Measurements from ENCODE around the gene TMOD3.

The TMOD3 gene

DNA sequence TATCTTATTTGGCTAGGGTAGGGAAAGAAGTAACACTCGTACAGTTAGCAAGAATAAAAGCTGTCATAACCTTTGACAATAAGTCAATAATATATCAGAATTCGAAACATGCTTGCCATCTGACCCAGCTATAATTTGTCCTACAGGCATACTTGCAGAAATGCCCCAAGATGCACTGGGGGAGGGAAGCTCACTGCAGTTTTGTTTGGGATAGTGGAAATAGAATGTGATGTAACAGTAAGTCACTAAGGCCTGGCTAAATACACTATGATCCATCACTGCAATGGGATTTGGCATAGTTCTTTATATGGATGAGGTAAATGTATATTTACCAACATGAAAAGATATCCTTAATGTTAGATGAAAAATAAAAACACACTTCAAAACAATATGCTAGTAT is 25.5 kb upstream of the TMOD3 start:
- H3K4me2 ChIP-seq = no peak overlapping the region
- H3K27me3 ChIP-seq (ENCODE audit: insufficient read depth, low read depth) = no peaks in the 10 kb centered on the region
- no peak overlapping the region for H2AFZ ChIP-seq (ENCODE audit: low read depth)
- no peaks in the 10 kb centered on the region for H4K20me1 ChIP-seq (ENCODE audit: insufficient read depth)
- H3K27ac ChIP-seq = no peak overlapping the region
- TF ChIP-seq, protein P1, sequence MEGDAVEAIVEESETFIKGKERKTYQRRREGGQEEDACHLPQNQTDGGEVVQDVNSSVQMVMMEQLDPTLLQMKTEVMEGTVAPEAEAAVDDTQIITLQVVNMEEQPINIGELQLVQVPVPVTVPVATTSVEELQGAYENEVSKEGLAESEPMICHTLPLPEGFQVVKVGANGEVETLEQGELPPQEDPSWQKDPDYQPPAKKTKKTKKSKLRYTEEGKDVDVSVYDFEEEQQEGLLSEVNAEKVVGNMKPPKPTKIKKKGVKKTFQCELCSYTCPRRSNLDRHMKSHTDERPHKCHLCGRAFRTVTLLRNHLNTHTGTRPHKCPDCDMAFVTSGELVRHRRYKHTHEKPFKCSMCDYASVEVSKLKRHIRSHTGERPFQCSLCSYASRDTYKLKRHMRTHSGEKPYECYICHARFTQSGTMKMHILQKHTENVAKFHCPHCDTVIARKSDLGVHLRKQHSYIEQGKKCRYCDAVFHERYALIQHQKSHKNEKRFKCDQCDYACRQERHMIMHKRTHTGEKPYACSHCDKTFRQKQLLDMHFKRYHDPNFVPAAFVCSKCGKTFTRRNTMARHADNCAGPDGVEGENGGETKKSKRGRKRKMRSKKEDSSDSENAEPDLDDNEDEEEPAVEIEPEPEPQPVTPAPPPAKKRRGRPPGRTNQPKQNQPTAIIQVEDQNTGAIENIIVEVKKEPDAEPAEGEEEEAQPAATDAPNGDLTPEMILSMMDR (conservative IDR thresholded peaks at IDR 0.05; ENCODE audit: low read depth, low read length) = no peak
- no peak overlapping the region for H3K4me3 ChIP-seq (IDR thresholded peaks at IDR 0.05; ENCODE audit: insufficient read depth, low read depth, low read length)
- no peaks in the 10 kb centered on the region for H3K36me3 ChIP-seq (ENCODE audit: insufficient read depth)
- H3K79me2 ChIP-seq (ENCODE audit: insufficient read depth, low read depth) = no peaks in the 10 kb centered on the region
- no peaks in the 10 kb centered on the region for H3K4me1 ChIP-seq (ENCODE audit: low read depth, poor library complexity, severe bottlenecking)
- no peak overlapping the region for H3K9ac ChIP-seq

DNA sequence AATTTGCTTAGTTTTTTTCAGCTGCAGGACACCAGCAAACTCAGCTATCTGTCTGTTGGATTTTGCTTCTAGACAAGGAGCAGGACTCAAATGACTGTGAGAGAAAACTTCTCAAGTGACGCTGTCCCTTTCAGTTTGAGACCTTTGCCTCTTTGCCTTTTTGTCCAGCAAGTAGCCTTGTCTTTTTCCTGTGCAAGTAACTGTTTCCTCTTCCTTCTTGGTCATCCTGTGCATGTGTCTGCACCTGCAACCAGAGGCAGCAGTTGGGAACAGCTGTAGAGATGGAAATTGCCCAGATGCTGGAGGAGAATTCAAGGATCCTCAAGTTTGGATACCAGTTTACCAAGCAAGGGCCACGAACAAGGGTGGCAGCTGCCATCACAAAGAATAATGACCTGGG is 23.3 kb upstream of the TMOD3 start:
- no peak overlapping the region for H3K27ac ChIP-seq
- TF ChIP-seq, protein P1 (conservative IDR thresholded peaks at IDR 0.05; ENCODE audit: low read depth, low read length) = no peak
- H4K20me1 ChIP-seq (ENCODE audit: insufficient read depth) = no peaks in the 10 kb centered on the region
- no peak overlapping the region for H3K4me3 ChIP-seq (IDR thresholded peaks at IDR 0.05; ENCODE audit: insufficient read depth, low read depth, low read length)
- no peak overlapping the region for H3K4me2 ChIP-seq
- no peaks in the 10 kb centered on the region for H3K79me2 ChIP-seq (ENCODE audit: insufficient read depth, low read depth)
- H3K4me1 ChIP-seq (ENCODE audit: low read depth, poor library complexity, severe bottlenecking) = no peaks in the 10 kb centered on the region
- H2AFZ ChIP-seq (ENCODE audit: low read depth) = no peak overlapping the region
- no peaks in the 10 kb centered on the region for H3K27me3 ChIP-seq (ENCODE audit: insufficient read depth, low read depth)
- no peaks in the 10 kb centered on the region for H3K36me3 ChIP-seq (ENCODE audit: insufficient read depth)
- H3K9ac ChIP-seq = no peak overlapping the region

DNA sequence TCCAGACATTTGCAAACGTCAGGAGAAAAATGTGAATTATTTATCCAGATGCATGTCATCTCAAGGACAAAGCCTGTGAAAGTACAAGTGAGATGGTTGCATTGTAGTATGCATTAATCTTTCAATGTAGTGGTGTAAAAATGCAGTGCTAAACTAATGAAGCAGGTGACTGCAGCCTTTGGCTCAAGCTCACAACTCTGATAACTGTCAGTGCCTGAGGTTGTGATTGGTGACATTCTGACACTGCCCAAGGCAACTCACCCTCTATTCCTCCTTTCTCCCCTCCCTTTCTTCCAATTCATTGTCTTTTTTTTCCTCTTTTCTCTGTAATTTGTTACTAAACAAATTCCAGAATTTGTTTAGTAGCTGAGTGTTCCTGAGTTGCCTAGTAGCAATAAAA is 20.0 kb upstream of the TMOD3 start:
- Histone ChIP-seq H3K4me3 (IDR thresholded peaks at IDR 0.05; ENCODE audit: insufficient read depth, low read depth, low read length) (no peak overlapping the region), H3K4me1 (ENCODE audit: low read depth, poor library complexity, severe bottlenecking) (no peaks in the 10 kb centered on the region), H2AFZ (ENCODE audit: low read depth) (no peak overlapping the region), H3K9ac (no peak overlapping the region), H3K4me2 (no peak overlapping the region), H3K27ac (no peak overlapping the region), H3K79me2 (ENCODE audit: insufficient read depth, low read depth) (no peaks in the 10 kb centered on the region), H3K27me3 (ENCODE audit: insufficient read depth, low read depth) (no peaks in the 10 kb centered on the region), H4K20me1 (ENCODE audit: insufficient read depth) (no peaks in the 10 kb centered on the region), H3K36me3 (ENCODE audit: insufficient read depth) (no peaks in the 10 kb centered on the region)
- TF ChIP-seq, protein P1 (conservative IDR thresholded peaks at IDR 0.05; ENCODE audit: low read depth, low read length) = no peak

DNA sequence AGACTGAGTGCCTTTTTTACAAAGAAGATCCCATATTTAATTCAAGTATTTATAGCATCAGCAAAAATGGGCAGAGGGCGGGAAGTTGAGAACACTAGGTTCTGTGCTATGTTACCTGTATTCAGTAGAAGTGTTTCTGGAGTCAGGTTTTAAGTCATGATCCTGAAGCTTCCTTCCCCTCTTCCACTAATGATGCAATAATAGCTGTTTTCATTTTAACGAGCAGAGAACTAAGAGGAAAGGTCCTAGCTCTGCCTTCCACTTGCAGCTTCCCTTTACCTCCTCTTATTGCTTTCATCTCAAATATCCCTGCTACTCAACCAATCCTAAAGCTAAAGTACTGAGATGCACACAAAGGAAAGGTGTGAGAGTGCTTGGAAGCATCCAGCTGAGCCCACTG is 16.9 kb upstream of the TMOD3 start:
- H2AFZ ChIP-seq (ENCODE audit: low read depth) = no peak overlapping the region
- no peak overlapping the region for H3K9ac ChIP-seq
- H3K4me3 ChIP-seq (IDR thresholded peaks at IDR 0.05; ENCODE audit: insufficient read depth, low read depth, low read length) = no peak overlapping the region
- no peak overlapping the region for H3K4me2 ChIP-seq
- H3K27me3 ChIP-seq (ENCODE audit: insufficient read depth, low read depth) = no peaks in the 10 kb centered on the region
- H3K36me3 ChIP-seq (ENCODE audit: insufficient read depth) = no peaks in the 10 kb centered on the region
- H3K27ac ChIP-seq = no peak overlapping the region
- no peaks in the 10 kb centered on the region for H3K4me1 ChIP-seq (ENCODE audit: low read depth, poor library complexity, severe bottlenecking)
- TF ChIP-seq, protein P1 (conservative IDR thresholded peaks at IDR 0.05; ENCODE audit: low read depth, low read length) = no peak
- H4K20me1 ChIP-seq (ENCODE audit: insufficient read depth) = no peaks in the 10 kb centered on the region
- H3K79me2 ChIP-seq (ENCODE audit: insufficient read depth, low read depth) = no peaks in the 10 kb centered on the region

DNA sequence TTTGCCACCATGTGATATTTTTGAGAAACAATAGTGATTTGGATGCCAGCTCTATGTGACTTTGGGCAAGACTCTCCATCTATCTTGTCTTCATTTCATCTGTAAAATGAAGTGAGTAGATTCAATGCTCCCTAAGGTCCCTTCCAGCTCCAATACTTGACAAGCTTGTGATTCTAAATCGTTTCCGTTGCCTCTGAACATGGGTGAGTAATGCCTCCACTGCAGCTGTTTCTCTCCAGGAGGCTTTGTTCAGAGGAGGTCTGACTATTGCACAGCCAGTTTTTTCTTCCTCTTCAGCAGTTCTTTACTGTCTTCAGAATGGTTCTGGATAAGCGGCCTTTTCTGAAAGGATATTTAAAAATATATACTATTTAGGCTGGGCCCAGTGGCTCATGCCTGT is 14.8 kb upstream of the TMOD3 start:
- H3K36me3 ChIP-seq (ENCODE audit: insufficient read depth) = no peaks in the 10 kb centered on the region
- H3K9ac ChIP-seq = no peak overlapping the region
- no peak overlapping the region for H2AFZ ChIP-seq (ENCODE audit: low read depth)
- no peaks in the 10 kb centered on the region for H3K4me1 ChIP-seq (ENCODE audit: low read depth, poor library complexity, severe bottlenecking)
- H3K4me3 ChIP-seq (IDR thresholded peaks at IDR 0.05; ENCODE audit: insufficient read depth, low read depth, low read length) = no peak overlapping the region
- no peak overlapping the region for H3K4me2 ChIP-seq
- H3K27ac ChIP-seq = no peak overlapping the region
- H3K27me3 ChIP-seq (ENCODE audit: insufficient read depth, low read depth) = no peaks in the 10 kb centered on the region
- H3K79me2 ChIP-seq (ENCODE audit: insufficient read depth, low read depth) = no peaks in the 10 kb centered on the region
- TF ChIP-seq, protein P1 (conservative IDR thresholded peaks at IDR 0.05; ENCODE audit: low read depth, low read length) = no peak
- no peaks in the 10 kb centered on the region for H4K20me1 ChIP-seq (ENCODE audit: insufficient read depth)

Data from KMS-11 (cell line).